Measurements from ENCODE around the gene PLCL2. TPM values are rescaled to one million over a fixed set of nuclear protein-coding genes. Genes with fewer than 3 reads are reported as not detected.

Gene PLCL2
- polyA plus RNA-seq, 3 donors from 2014 or later: 56.8 to 85.5 (median 78.9) TPM

DNA sequence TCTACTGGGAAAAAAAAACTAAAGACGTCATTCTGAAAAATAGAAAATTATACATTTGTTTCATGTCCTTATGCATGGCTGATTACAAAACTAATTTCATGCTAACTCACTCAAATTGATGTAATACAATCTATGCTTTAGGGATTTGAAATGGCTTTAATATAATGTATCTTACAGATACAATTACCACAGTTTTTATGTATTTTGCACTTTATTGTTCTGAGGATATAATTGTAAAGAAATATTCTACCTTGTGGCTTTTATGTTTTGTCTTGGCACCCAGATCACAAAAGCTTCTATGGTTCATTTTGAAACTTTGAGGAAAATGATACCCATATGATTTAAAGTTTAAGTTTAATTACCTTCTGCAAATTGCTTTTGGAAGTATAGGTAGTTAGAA is 122.5 kb downstream of the PLCL2 start:
- peak overlapping the region in 1 of 6 donors; percentile 17 for H3K27ac Mint-ChIP-seq
- H3K4me1 Mint-ChIP-seq: peaks cover 64 to 75% of the 10 kb centered on the region in 2 donors
- H3K9me3 Mint-ChIP-seq: no peaks in the 10 kb centered on the region
- peaks cover 0 to 15% (median 0%) of the 10 kb centered on the region in 3 donors for H3K36me3 Mint-ChIP-seq
- no peak for DNase-seq
- no peaks in the 10 kb centered on the region for H3K27me3 Mint-ChIP-seq (ENCODE audit: low read depth in 3 of 3)
- H3K4me3 Mint-ChIP-seq: no peak overlapping the region

DNA sequence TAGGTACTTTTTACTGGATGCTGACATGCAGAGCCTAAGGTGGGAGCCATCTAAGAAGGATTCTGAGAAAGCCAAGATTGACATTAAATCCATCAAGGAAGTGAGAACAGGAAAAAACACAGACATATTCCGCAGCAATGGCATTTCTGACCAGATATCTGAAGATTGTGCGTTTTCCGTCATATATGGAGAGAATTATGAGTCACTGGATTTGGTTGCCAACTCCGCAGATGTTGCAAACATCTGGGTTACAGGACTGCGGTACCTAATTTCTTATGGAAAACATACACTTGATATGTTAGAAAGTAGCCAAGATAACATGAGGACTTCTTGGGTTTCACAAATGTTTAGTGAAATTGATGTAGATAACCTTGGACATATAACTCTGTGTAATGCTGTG is 125.1 kb downstream of the PLCL2 start:
- H3K4me1 Mint-ChIP-seq: peaks cover 61 to 75% of the 10 kb centered on the region in 2 donors
- H3K9me3 Mint-ChIP-seq: no peaks in the 10 kb centered on the region
- peaks cover 0 to 4% (median 0%) of the 10 kb centered on the region in 3 donors for H3K27me3 Mint-ChIP-seq (ENCODE audit: low read depth in 3 of 3)
- peak overlapping the region in 1 of 6 donors; percentile 24 for H3K27ac Mint-ChIP-seq
- peaks cover 0 to 18% (median 3%) of the 10 kb centered on the region in 3 donors for H3K36me3 Mint-ChIP-seq
- H3K4me3 Mint-ChIP-seq: no peak overlapping the region
- no peak for DNase-seq

DNA sequence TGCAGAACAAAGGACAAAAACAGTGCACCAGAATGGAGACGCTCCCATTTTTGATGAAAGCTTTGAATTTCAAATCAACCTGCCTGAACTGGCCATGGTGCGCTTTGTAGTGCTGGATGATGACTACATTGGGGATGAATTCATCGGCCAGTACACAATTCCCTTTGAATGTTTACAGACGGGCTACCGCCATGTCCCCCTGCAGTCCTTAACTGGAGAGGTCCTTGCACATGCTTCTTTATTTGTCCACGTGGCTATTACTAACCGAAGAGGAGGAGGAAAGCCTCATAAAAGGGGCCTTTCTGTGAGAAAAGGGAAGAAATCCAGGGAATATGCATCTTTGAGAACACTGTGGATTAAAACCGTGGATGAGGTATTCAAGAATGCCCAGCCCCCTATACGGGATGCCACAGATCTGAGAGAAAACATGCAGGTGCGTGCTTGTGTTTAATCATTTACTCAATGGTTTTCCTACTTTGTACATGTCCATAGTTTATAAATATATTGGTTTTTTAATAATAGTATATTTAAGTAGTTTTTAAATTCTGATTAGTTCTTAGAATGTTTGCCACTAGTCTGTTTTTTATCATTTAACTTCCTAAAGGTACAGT is 127.1 kb downstream of the PLCL2 start:
- Mint-ChIP-seq H3K9me3 (no peaks in the 10 kb centered on the region), H3K27me3 (ENCODE audit: low read depth in 3 of 3) (peaks cover 0 to 4% (median 0%) of the 10 kb centered on the region in 3 donors), H3K36me3 (peaks cover 4 to 35% (median 7%) of the 10 kb centered on the region in 3 donors), H3K4me3 (no peak overlapping the region), H3K27ac (peak overlapping the region in 1 of 6 donors; percentile 64), H3K4me1 (peaks cover 58 to 75% of the 10 kb centered on the region in 2 donors)
- DNase-seq: no peak

DNA sequence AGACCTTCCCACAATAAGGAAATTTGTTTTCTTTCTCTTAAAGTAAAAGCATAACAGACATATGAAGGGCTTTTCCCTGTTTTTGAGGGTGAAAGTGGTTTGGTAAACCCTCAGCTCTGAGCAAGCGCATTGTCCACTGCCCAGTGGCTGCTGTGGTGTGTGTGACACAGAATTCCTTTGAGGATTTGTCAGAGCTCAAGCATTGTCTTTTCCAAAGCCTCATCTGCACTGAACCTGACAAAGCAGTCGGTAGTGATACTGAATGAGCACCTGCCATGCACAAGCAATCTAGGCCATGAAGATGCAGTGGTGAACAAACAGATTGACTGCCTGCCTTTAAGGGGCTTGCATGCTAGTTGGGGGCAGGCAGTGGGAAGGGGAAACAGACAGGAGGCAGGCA is 128.3 kb downstream of the PLCL2 start:
- H3K27me3 Mint-ChIP-seq (ENCODE audit: low read depth in 3 of 3): peaks cover 0 to 4% (median 0%) of the 10 kb centered on the region in 3 donors
- H3K4me3 Mint-ChIP-seq: peak overlapping the region in 1 of 5 donors; percentile 21
- H3K9me3 Mint-ChIP-seq: no peaks in the 10 kb centered on the region
- DNase-seq: no peak
- peaks cover 4 to 42% (median 7%) of the 10 kb centered on the region in 3 donors for H3K36me3 Mint-ChIP-seq
- peaks cover 55 to 72% of the 10 kb centered on the region in 2 donors for H3K4me1 Mint-ChIP-seq
- H3K27ac Mint-ChIP-seq: peak overlapping the region in 2 of 6 donors; percentile 57 to 82

DNA sequence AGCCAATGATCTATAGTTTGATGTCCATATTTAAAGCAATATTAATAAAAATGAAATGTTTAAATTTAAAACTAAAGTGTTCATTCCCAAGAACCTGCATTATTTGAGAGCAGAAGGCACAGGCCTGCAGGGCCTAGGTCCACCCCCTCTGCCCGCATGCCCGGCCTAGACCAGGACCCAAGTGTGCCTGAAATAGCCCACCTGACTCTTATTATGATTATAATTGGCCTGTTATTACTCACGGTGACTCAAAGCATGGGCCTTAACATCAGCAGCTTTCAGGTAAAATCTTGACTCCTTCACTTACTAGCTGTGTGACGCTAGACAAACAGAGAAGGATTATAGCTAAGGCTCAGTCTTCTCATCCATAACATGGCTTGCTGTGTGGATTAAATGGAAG is 128.8 kb downstream of the PLCL2 start:
- peaks cover 0 to 4% (median 0%) of the 10 kb centered on the region in 3 donors for H3K27me3 Mint-ChIP-seq (ENCODE audit: low read depth in 3 of 3)
- peak overlapping the region in 1 of 6 donors; percentile 57 for H3K27ac Mint-ChIP-seq
- H3K4me1 Mint-ChIP-seq: peaks cover 52 to 67% of the 10 kb centered on the region in 2 donors
- H3K36me3 Mint-ChIP-seq: peaks cover 4 to 42% (median 7%) of the 10 kb centered on the region in 3 donors
- no peak for DNase-seq
- no peak overlapping the region for H3K4me3 Mint-ChIP-seq
- no peaks in the 10 kb centered on the region for H3K9me3 Mint-ChIP-seq

DNA sequence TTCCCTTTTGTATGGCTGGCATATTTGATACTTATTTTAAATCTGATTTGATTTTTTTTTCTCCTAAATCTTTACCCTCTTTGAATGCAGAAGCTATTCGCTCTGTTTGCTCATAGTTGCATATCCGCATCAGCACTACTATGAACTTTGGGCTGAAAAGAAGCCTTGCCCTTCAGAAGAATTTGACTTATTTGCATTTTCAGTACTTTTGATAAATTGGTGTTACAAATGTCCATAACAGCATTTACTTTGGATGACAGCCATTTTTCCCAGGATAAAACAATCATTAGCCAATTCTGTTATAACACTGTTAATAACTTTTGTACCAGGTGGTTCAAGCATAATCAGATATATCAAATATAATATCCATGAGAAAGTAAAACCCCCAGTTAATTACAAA is 129.5 kb downstream of the PLCL2 start:
- H3K4me3 Mint-ChIP-seq: no peak overlapping the region
- peaks cover 45 to 60% of the 10 kb centered on the region in 2 donors for H3K4me1 Mint-ChIP-seq
- no peak for DNase-seq
- peaks cover 4 to 42% (median 7%) of the 10 kb centered on the region in 3 donors for H3K36me3 Mint-ChIP-seq
- no peaks in the 10 kb centered on the region for H3K9me3 Mint-ChIP-seq
- H3K27me3 Mint-ChIP-seq (ENCODE audit: low read depth in 3 of 3): peaks cover 0 to 4% (median 0%) of the 10 kb centered on the region in 3 donors
- no peak overlapping the region for H3K27ac Mint-ChIP-seq

DNA sequence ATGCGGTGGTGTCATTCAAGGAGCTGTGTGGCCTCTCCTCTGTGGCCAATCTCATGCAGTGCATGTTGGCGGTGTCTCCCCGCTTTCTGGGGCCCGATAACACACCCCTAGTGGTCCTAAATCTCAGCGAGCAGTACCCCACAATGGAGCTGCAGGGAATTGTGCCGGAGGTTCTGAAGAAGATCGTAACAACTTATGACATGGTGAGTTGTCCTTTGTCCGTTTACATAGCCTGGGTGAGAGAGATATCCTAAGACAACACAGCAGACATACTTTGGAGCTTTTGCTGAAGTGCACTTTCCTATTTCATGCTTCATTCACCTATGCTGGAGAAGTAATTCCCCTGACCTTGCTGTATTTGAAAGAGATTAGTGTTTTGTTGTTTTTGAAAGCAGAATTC is 130.0 kb downstream of the PLCL2 start:
- Mint-ChIP-seq H3K36me3 (peaks cover 4 to 42% (median 7%) of the 10 kb centered on the region in 3 donors), H3K4me1 (peaks cover 43 to 57% of the 10 kb centered on the region in 2 donors), H3K27ac (peak overlapping the region in 3 of 6 donors; percentile 30 to 48 (median 48)), H3K27me3 (ENCODE audit: low read depth in 3 of 3) (peaks cover 0 to 4% (median 0%) of the 10 kb centered on the region in 3 donors), H3K9me3 (no peaks in the 10 kb centered on the region), H3K4me3 (no peak overlapping the region)
- no peak for DNase-seq

DNA sequence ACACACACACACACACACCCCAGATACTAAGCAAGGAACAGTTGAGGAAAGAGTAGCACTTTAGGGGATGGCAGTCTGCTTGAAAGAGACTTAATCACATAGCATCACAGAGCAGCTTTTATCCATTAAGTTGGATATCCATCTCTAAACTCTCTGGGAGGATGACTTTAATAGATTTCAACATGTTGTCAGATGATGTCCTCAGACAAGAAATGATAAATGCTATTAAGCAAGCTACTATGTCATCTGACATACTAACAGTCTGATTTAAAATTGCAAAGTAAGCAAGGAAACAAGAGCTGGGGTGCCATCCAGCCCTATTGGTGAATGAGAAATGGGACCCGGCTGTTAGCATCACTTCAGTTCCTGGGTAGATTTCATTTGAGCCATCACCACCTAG is 136.9 kb downstream of the PLCL2 start:
- H3K4me1 Mint-ChIP-seq: peaks cover 65 to 81% of the 10 kb centered on the region in 2 donors
- H3K36me3 Mint-ChIP-seq: peaks cover 0 to 9% (median 9%) of the 10 kb centered on the region in 3 donors

DNA sequence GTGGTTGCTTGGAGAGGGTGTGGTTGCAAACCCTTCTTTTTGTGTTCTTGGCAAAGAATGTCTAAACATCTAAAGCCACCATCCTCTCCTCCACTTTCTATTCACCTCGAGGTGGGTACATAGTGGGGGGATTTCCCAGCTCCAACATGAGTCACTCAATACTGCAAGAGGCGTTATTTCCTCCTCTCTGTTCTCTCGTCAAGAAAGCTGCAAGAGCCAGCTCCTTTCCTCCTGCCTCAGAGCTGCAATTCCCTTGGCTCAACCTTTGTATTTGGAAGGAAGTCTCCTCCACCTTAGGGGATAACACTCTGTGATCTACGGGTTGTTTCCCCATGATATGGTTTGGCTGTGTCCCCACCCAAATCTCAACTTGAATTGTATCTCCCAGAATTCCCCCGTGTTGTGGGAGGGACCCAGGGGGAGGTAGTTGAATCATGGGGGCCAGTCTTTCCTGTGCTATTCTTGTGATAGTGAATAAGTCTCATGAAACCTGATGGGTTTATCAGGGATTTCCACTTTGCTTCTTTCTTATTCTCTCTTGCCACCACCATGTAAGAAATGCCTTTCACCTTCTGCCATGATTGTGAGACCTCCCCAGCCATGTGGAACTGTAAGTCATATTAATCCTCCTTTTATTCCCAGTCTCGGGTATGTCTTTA is 138.4 kb downstream of the PLCL2 start:
- Mint-ChIP-seq H3K4me3 (peak overlapping the region; percentile 59 to 81 (median 78)), H3K27me3 (ENCODE audit: low read depth in 3 of 3) (peaks cover 0 to 4% (median 0%) of the 10 kb centered on the region in 3 donors), H3K27ac (peak overlapping the region; percentile 82 to 96 (median 92)), H3K36me3 (peaks cover 0 to 9% (median 0%) of the 10 kb centered on the region in 3 donors), H3K9me3 (no peaks in the 10 kb centered on the region), H3K4me1 (peaks cover 63 to 84% of the 10 kb centered on the region in 2 donors)
- peak; percentile 59 to 68 (median 61) for DNase-seq

More for the DNA sequence above, 136.9 kb downstream of the PLCL2 start:
- Mint-ChIP-seq H3K4me3 (peak overlapping the region in 4 of 5 donors; percentile 10 to 63 (median 32)), H3K27ac (peak overlapping the region; percentile 59 to 87 (median 76)), H3K9me3 (no peaks in the 10 kb centered on the region), H3K27me3 (ENCODE audit: low read depth in 3 of 3) (peaks cover 0 to 4% (median 0%) of the 10 kb centered on the region in 3 donors)
- DNase-seq: no peak

DNA sequence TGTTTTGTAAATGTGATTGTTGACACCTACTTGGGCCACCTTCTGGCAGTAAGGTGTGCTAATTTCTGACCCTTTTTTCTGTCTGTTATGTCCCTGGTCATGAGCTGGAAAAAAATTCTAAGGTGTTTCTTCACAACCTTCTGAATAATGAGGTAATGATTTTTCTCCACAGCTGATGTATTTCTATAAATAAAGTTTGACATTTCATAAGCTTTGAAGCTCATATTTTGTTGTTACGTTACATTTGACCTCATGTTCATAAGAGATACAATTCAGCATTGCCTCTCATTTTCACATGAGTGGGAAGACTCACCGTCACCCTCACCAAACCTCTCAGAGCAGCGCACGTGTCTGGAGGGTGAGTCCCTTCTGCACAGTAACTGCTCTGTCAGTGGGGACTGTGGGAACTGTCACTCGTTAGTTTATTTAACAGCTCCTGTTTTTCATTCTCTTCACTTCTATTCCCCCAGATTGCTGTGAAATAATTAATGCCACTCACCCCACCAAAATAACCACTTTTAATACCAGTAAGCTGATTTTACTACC is 140.9 kb downstream of the PLCL2 start:
- DNase-seq: peak; percentile 20 to 35 (median 33)
- Mint-ChIP-seq H3K27me3 (ENCODE audit: low read depth in 3 of 3) (peaks cover 0 to 1% (median 0%) of the 10 kb centered on the region in 3 donors), H3K9me3 (no peaks in the 10 kb centered on the region), H3K36me3 (peaks cover 0 to 9% (median 7%) of the 10 kb centered on the region in 3 donors), H3K27ac (peak overlapping the region; percentile 23 to 87 (median 50)), H3K4me3 (peak overlapping the region in 3 of 5 donors; percentile 39 to 50 (median 41)), H3K4me1 (peaks cover 87 to 97% of the 10 kb centered on the region in 2 donors)

DNA sequence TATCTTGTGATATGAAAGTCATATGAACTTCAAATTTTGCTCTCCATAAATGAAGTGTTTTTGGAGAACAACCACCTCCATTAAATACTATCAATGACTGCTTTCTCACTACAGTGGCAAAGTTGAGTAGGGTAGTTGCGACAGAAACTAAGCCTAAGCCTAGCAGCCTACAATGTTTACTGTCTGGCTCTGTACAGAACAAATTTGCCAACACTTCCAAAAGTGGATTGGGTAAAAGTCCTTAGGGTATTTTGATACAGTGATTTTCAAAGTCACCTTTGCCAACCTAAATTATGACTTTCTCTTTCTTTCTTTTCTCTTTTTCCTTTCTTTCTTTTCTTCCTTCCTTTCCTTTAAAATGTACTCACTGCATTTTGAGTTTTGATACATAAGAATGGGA is 142.6 kb downstream of the PLCL2 start:
- peak overlapping the region in 1 of 5 donors; percentile 51 for H3K4me3 Mint-ChIP-seq
- DNase-seq: no peak
- H3K36me3 Mint-ChIP-seq: peaks cover 0 to 9% (median 7%) of the 10 kb centered on the region in 3 donors
- peaks cover 85 to 95% of the 10 kb centered on the region in 2 donors for H3K4me1 Mint-ChIP-seq
- no peaks in the 10 kb centered on the region for H3K27me3 Mint-ChIP-seq (ENCODE audit: low read depth in 3 of 3)
- no peaks in the 10 kb centered on the region for H3K9me3 Mint-ChIP-seq
- peak overlapping the region in 3 of 6 donors; percentile 17 to 60 (median 44) for H3K27ac Mint-ChIP-seq

DNA sequence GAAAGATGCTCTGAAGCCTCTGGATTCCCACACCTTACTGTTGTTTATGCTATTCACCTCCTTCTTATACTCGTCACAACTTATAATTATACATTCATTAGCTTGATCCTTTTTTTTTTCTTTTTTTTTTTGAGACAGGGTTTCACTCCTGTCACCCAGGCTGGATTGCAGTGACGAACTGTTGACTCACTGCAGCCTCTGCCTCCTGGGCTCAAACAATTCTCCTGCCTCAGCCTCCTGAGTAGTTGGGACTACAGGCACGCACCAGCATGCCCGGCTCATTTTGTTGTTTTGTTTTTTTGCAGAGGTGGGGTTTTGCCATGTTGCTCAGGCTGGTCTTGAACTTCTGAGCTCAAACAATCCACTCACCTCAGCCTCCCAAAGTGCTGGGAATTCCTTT is 143.6 kb downstream of the PLCL2 start:
- peaks cover 85 to 95% of the 10 kb centered on the region in 2 donors for H3K4me1 Mint-ChIP-seq
- no peaks in the 10 kb centered on the region for H3K9me3 Mint-ChIP-seq
- H3K27me3 Mint-ChIP-seq (ENCODE audit: low read depth in 3 of 3): no peaks in the 10 kb centered on the region
- no peak overlapping the region for H3K4me3 Mint-ChIP-seq
- no peak for DNase-seq
- peak overlapping the region in 2 of 6 donors; percentile 17 to 44 for H3K27ac Mint-ChIP-seq
- peaks cover 0 to 8% (median 7%) of the 10 kb centered on the region in 3 donors for H3K36me3 Mint-ChIP-seq

DNA sequence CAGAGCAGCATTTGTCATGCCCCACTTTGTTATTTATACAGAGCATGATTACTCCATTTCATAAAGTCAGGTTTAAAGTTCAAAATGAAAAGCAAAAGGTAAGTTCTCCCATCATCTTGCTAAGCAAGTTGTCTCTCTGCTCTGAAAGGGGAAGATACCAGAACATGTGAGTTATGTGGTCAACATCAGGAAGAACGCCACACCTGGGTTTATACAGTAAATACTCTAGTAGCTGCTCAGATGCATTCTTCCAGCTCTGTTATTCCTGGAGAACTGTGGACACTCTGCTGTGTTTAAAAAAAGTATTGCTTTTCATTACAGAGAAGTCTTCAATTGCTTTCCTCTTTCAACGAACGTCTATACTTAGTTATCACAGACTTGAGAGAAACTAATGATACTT is 145.7 kb downstream of the PLCL2 start:
- Mint-ChIP-seq H3K4me3 (peak overlapping the region in 1 of 5 donors; percentile 5), H3K27ac (peak overlapping the region in 1 of 6 donors; percentile 42), H3K4me1 (peaks cover 88 to 95% of the 10 kb centered on the region in 2 donors)

More for the DNA sequence above, 145.7 kb downstream of the PLCL2 start:
- Mint-ChIP-seq H3K36me3 (peaks cover 0 to 12% (median 0%) of the 10 kb centered on the region in 3 donors), H3K9me3 (no peaks in the 10 kb centered on the region), H3K27me3 (ENCODE audit: low read depth in 3 of 3) (no peaks in the 10 kb centered on the region)
- no peak for DNase-seq

All from immature natural killer cell (primary cell).